ENCODE measurements around the gene C1orf159. TPM values are rescaled to one million over a fixed set of nuclear protein-coding genes. Genes with fewer than 3 reads are reported as not detected.

The C1orf159 gene
- polyA plus RNA-seq, 3 donors, result 3.0 to 18.8 (median 3.3) TPM

- no peak for DNase-seq
- Histone ChIP-seq H3K27me3 (ENCODE audit: control insufficient read depth in 2 of 2, insufficient read depth in 2 of 2, low read length in 2 of 2) (peaks cover 0 to 14% of the 10 kb centered on the region in 2 donors), H3K4me3 (replicated peaks in 1 of 3; ENCODE audit: low read depth in 2 of 3, low read length in 3 of 3) (no peak overlapping the region), H3K36me3 (replicated peaks in 1 of 2; ENCODE audit: control insufficient read depth in 1 of 2, insufficient read depth in 2 of 2, low read length in 2 of 2) (no peaks in the 10 kb centered on the region), H3K4me1 (ENCODE audit: control insufficient read depth in 1 of 2, insufficient read depth in 2 of 2, low read length in 2 of 2) (peaks cover 9 to 11% of the 10 kb centered on the region in 2 donors), H4K20me1 (ENCODE audit: insufficient read depth, low read length) (no peaks in the 10 kb centered on the region), H3K79me2 (ENCODE audit: insufficient read depth, low read length) (no peaks in the 10 kb centered on the region), H2AFZ (ENCODE audit: insufficient read depth, low read depth, low read length, poor library complexity, severe bottlenecking) (no peak overlapping the region), H3K9ac (ENCODE audit: insufficient read depth, low read length, poor library complexity, severe bottlenecking) (no peak overlapping the region), H3K27ac (ENCODE audit: low read depth in 1 of 2, low read length in 2 of 2) (no peak overlapping the region), H3K4me2 (replicated peaks; ENCODE audit: extremely low read depth, low read length, poor library complexity, severe bottlenecking) (no peak overlapping the region), H3K9me3 (replicated peaks in 1 of 2; ENCODE audit: control insufficient read depth in 1 of 2, insufficient read depth in 1 of 2, low read length in 2 of 2) (no peaks in the 10 kb centered on the region)
- Mint-ChIP-seq H3K4me3 (no peak overlapping the region), H3K4me1 (peaks cover 9% of the 10 kb centered on the region), H3K27me3 (ENCODE audit: low read depth in 3 of 3) (peaks cover 7 to 17% (median 10%) of the 10 kb centered on the region in 3 donors), H3K27ac (no peak overlapping the region), H3K9me3 (peaks cover 0 to 2% (median 0%) of the 10 kb centered on the region in 7 donors), H3K36me3 (peaks cover 5 to 6% of the 10 kb centered on the region in 2 donors)
- intact Hi-C loops (cut with micrococcal nuclease), result no loop called here
- TF ChIP-seq CTCF (IDR thresholded peaks at IDR 0.05), result no peak
- 94% methylated on average over 40 of the region's 40 CpGs for WGBS (ENCODE audit: insufficient coverage)
These were observed 33.0 kb downstream of the C1orf159 start for GRCh38 chr1:1082776-1083415.

- H3K9ac ChIP-seq (ENCODE audit: insufficient read depth, low read length, poor library complexity, severe bottlenecking), result no peak overlapping the region
These were observed 33.6 kb downstream of the C1orf159 start for GRCh38 chr1:1082239-1082775.

More at GRCh38 chr1:1082239-1082775, 33.6 kb downstream of the C1orf159 start:
- H3K79me2 ChIP-seq (ENCODE audit: insufficient read depth, low read length), result no peaks in the 10 kb centered on the region
- no peaks in the 10 kb centered on the region for H3K36me3 ChIP-seq (replicated peaks in 1 of 2; ENCODE audit: control insufficient read depth in 1 of 2, insufficient read depth in 2 of 2, low read length in 2 of 2)
- no peak for TF ChIP-seq CTCF (IDR thresholded peaks at IDR 0.05)
- no peak for DNase-seq
- no peak overlapping the region for H3K4me2 ChIP-seq (replicated peaks; ENCODE audit: extremely low read depth, low read length, poor library complexity, severe bottlenecking)
- intact Hi-C loops (cut with micrococcal nuclease), result no loop called here
- peaks cover 7 to 17% (median 10%) of the 10 kb centered on the region in 3 donors for H3K27me3 Mint-ChIP-seq (ENCODE audit: low read depth in 3 of 3)
- no peak overlapping the region for H3K27ac ChIP-seq (ENCODE audit: low read depth in 1 of 2, low read length in 2 of 2)
- no peak overlapping the region for H3K4me3 Mint-ChIP-seq
- H3K4me1 ChIP-seq (ENCODE audit: control insufficient read depth in 1 of 2, insufficient read depth in 2 of 2, low read length in 2 of 2), result peaks cover 9 to 11% of the 10 kb centered on the region in 2 donors
- no peak overlapping the region for H3K4me3 ChIP-seq (replicated peaks in 1 of 3; ENCODE audit: low read depth in 2 of 3, low read length in 3 of 3)
- peaks cover 0 to 2% (median 0%) of the 10 kb centered on the region in 7 donors for H3K9me3 Mint-ChIP-seq
- peaks cover 0 to 14% of the 10 kb centered on the region in 2 donors for H3K27me3 ChIP-seq (ENCODE audit: control insufficient read depth in 2 of 2, insufficient read depth in 2 of 2, low read length in 2 of 2)
- no peak overlapping the region for H2AFZ ChIP-seq (ENCODE audit: insufficient read depth, low read depth, low read length, poor library complexity, severe bottlenecking)
- H3K4me1 Mint-ChIP-seq, result peaks cover 9% of the 10 kb centered on the region
- 94% methylated on average over 26 of the region's 27 CpGs for WGBS (ENCODE audit: insufficient coverage)
- H3K36me3 Mint-ChIP-seq, result peaks cover 5 to 6% of the 10 kb centered on the region in 2 donors
- H3K9me3 ChIP-seq (replicated peaks in 1 of 2; ENCODE audit: control insufficient read depth in 1 of 2, insufficient read depth in 1 of 2, low read length in 2 of 2), result no peaks in the 10 kb centered on the region
- H3K27ac Mint-ChIP-seq, result no peak overlapping the region
- no peaks in the 10 kb centered on the region for H4K20me1 ChIP-seq (ENCODE audit: insufficient read depth, low read length)
